ENCODE results near the gene ATP7B.
A peak's percentile ranks its signal among the peaks of the same experiment; 100 is the strongest.

The ATP7B gene

GRCh38 chr13:52006523-52007245 is 4.6 kb downstream of the ATP7B start:
- H3K27ac ChIP-seq, result no peak overlapping the region
- TF ChIP-seq ZFX (IDR thresholded peaks at IDR 0.05; ENCODE audit: borderline replicate concordance) (no peak), CTCF (IDR thresholded peaks at IDR 0.05) (no peak)

- TF ChIP-seq ZFX (IDR thresholded peaks at IDR 0.05; ENCODE audit: borderline replicate concordance), result no peak
- TF ChIP-seq CTCF (IDR thresholded peaks at IDR 0.05), result no peak
- H3K27ac ChIP-seq, result no peak overlapping the region
These were observed 5.3 kb downstream of the ATP7B start for GRCh38 chr13:52005841-52006522.

GRCh38 chr13:52004511-52005170 is 6.6 kb downstream of the ATP7B start:
- TF ChIP-seq ZFX (IDR thresholded peaks at IDR 0.05; ENCODE audit: borderline replicate concordance) (no peak), CTCF (IDR thresholded peaks at IDR 0.05) (no peak)

GRCh38 chr13:52003541-52003940 is 7.7 kb downstream of the ATP7B start:
- no peak overlapping the region for H3K27ac ChIP-seq
- TF ChIP-seq CTCF (IDR thresholded peaks at IDR 0.05) (no peak), ZFX (IDR thresholded peaks at IDR 0.05; ENCODE audit: borderline replicate concordance) (no peak)

More at GRCh38 chr13:52004511-52005170, 6.6 kb downstream of the ATP7B start:
- H3K27ac ChIP-seq, result no peak overlapping the region

- TF ChIP-seq CTCF (IDR thresholded peaks at IDR 0.05), result no peak
- no peak for TF ChIP-seq ZFX (IDR thresholded peaks at IDR 0.05; ENCODE audit: borderline replicate concordance)
- H3K27ac ChIP-seq, result no peak overlapping the region
These were observed 8.9 kb downstream of the ATP7B start for GRCh38 chr13:52002361-52002760.

GRCh38 chr13:52001120-52001731 is 10.0 kb downstream of the ATP7B start:
- TF ChIP-seq CTCF (IDR thresholded peaks at IDR 0.05) (peak; percentile 76), ZFX (IDR thresholded peaks at IDR 0.05; ENCODE audit: borderline replicate concordance) (no peak)
- H3K27ac ChIP-seq, result no peak overlapping the region
